Germinal center (tissue), 1 donor: Measurements from ENCODE around the gene CABP1.

Experiments
- DNase-seq: peaks from one replicate; pipeline ENCODE4 v3.0.0; 2012; ENCODE audit warnings: mixed read lengths, low spot score

CABP1 gene

DNA sequence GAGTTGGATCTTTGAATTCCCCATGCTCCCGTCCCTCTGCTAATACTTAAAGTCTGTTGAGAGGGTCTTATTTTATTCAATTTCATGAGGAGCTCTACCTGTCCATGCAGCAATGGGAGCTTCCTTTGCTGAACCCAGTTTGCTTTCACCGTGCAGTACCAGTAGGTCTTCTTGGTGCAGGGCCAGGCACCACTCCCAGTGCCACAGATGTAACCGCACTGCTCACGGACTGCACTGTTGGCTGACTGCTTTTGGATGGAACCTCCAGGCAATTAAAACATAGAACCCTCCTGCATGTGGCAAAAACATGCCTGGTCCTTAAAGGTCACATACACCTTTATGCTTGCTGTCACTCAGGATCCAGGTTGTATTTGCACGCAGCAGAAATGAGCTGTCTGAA lies 9.3 kb upstream of the CABP1 start:
- no peak for DNase-seq

DNA sequence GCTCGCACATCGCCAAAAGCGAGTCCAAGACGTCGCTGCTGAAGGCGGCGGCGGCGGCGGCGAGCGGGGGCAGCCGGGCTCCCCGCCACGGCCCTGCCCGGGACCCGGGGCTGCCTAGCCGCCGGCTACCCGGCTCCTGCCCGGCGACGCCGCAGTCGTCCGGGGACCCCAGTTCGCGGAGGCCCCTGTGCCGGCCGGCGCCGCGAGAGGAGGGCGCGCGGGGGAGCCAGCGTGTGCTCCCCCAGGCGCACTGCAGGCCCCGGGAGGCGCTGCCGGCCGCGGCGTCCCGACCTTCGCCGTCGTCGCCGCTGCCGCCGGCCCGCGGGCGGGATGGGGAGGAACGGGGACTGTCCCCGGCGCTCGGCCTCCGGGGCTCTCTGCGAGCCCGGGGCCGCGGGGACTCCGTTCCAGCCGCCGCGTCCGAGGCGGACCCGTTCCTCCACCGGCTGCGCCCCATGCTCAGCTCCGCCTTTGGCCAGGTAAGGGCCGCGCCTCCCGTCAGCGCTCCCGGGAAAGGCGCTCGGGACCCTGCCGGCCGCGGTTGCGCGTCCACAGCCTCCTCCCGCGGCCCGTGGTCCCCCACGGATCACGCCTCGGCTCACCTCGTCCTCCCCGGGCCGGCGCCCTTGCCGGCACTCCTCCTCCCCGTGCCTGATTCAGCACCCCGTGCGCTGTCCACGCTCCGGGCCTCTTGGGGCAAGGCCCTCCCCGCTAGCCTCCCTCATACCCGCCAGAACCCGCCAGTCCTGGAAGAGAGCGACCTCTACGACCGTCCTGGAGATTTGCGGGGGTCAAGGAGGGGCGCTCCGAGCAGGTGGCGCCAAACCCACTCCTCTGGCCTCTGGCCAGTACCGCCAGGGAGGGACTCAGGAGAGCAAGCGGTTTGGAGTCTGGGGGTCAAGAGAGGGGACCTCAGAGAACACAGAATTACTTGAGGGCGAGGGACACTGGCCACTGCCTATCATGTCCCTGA lies 721 bp downstream of the CABP1 start:
- DNase-seq: peak; percentile 24

DNA sequence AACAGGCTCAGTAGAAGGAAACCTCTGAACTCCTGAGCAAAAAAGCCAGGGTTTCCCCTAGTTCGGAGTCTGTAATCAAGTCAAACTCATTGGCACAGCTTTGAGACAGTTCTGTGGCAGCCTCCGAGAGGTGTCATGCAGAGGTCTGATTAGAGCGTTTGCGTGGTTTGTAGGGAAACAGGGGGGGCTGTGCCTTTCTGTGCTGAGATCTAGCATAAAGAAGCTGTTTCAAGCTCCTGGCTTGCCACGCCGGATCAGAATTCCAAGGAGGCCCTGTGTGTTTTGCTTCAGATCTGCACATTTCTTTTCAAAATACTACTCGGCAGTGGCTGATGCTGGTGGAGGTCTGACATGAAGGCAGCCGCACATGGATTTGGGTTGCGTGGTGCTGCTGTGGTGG lies 1.7 kb downstream of the CABP1 start:
- DNase-seq: no peak

GRCh38 chr12:120642826-120643225 lies 2.4 kb downstream of the CABP1 start:
- DNase-seq: no peak

- no peak for DNase-seq
These were observed 3.1 kb downstream of the CABP1 start for GRCh38 chr12:120643574-120643973.

GRCh38 chr12:120646044-120646443 lies 5.6 kb downstream of the CABP1 start:
- DNase-seq: no peak

- no peak for DNase-seq
These were observed 6.9 kb downstream of the CABP1 start for GRCh38 chr12:120647375-120647755.

DNA sequence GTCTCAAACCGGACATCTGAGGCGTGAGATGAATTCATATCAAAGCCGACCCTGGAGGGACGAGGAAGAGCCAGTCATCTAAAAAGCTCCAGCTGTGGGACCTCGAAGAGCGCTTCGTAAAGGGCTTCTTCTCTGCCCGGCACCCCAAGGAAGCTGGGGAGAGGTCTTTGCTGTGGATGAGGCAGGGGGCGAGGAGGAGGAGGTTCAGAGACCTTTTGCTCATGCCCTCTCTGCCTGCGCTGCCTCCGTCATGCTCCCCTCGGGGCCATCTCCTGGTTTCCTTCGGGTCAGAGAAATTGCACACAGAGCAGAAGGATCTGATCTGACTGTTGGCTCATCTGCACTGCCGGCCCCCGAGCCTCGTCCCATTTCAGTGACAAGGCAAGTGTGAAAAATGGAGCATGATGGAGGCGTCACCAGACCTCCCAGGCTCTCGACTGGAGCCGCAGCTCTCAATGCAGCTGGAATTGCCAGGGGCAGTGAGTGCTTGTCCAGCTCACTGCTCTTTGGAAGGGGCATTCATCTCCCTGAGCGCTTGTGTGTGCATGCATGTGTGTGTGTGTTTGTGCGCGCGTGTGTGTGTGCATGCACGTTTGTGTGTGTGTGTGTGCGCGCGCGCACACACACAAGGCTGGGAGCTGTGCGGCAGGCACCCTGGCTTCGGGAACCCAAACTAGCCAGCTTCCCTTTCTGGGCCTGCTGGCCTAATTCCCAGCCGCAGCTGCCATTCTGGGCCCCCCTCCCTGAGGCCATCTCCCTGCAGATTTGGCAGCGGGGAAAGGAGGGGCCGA lies 9.2 kb downstream of the CABP1 start:
- no peak for DNase-seq

DNA sequence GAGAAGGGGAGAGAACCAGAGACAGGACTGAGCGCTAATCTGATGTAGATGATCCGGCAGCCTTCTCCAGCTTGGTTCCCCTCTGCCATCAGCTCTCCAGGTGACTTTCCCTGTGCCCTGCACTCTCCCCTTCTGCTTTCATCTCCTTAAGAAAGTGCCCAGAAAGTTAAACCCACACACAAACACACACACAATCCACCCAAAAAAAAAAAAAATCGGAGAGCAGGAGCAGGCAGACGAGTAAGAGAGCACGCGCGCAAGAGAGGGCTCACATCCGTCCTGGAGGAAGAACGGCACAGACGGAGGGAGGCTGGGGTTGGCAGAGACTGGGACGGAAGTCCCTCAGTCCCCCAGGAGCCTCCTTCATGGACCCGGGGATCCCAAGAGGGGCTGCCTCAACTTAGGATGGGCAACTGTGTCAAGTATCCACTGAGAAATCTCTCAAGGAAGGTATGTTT lies 9.8 kb downstream of the CABP1 start:
- DNase-seq: no peak

DNA sequence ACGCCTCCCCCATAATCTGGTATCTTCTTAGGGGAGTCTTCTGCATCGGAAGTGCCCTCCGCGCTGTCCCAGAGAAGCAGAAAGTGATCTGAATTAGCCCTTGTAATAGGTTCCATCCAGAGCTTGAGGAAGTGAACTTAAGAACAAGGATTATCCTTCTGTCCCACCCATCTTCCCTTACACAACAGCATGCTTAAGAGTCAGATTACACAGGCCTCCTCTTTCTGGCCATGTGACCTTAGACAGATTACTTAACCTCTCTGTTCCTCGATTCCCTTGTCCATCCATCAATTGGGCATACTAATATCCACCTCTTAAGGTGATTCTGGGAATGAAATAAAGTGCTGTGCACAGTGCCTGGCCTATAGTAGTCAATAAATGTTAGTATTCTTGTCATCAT lies 11.4 kb downstream of the CABP1 start:
- no peak for DNase-seq

GRCh38 chr12:120652656-120653435 lies 12.4 kb downstream of the CABP1 start:
- no peak for DNase-seq

DNA sequence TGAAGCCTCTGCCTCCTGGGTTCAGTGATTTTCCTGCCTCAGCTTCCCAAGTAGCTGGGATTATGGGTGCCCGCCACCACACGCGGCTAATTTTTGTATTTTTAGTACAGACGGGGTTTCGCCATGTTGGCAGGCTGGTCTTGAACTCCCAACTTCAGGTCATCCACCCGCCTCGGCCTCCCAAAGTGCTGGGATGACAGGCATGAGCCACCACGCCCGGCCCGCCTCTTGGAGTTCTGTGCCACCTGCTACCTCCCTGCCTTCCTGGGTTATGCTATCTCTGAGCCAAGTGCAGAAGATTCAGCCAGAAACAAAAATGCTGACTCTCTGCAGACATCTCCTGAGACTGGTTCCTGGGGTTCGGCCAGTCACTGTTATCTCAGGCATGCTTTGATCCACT lies 13.2 kb downstream of the CABP1 start:
- DNase-seq: no peak

GRCh38 chr12:120654656-120655055 lies 14.2 kb downstream of the CABP1 start:
- DNase-seq: no peak

DNA sequence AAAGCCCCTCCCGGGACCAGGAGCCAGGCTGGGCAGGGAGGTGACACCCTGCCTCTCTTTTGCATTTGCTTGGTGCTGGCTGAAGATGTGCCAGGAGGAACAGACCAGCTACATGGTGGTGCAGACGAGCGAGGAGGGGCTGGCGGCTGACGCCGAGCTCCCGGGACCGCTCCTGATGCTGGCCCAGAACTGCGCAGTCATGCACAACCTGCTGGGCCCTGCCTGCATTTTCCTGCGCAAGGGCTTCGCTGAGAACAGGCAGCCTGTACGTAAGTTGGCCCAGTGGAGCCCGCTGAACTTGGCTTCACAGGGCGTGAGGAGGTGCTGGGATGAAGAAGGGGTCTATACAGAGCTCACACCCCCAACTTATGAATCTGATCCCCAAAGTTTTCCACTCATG lies 15.6 kb downstream of the CABP1 start:
- DNase-seq: no peak

- no peak for DNase-seq
These were observed 18.1 kb downstream of the CABP1 start for GRCh38 chr12:120658286-120659150.

GRCh38 chr12:120659151-120659525 lies 18.7 kb downstream of the CABP1 start:
- no peak for DNase-seq

GRCh38 chr12:120661432-120661831 lies 21.0 kb downstream of the CABP1 start:
- no peak for DNase-seq

GRCh38 chr12:120662879-120663278 lies 22.5 kb downstream of the CABP1 start:
- peak; percentile 81 for DNase-seq

GRCh38 chr12:120663741-120664140 lies 23.3 kb downstream of the CABP1 start:
- no peak for DNase-seq

GRCh38 chr12:120666571-120667390 lies 26.4 kb downstream of the CABP1 start:
- no peak for DNase-seq
